ENCODE data around the gene GPR26. TPM values are rescaled to one million over a fixed set of nuclear protein-coding genes. Genes with fewer than 3 reads are reported as not detected.

The GPR26 gene
- total RNA-seq, 2 donors from 2014 or later, result not detected

DNA sequence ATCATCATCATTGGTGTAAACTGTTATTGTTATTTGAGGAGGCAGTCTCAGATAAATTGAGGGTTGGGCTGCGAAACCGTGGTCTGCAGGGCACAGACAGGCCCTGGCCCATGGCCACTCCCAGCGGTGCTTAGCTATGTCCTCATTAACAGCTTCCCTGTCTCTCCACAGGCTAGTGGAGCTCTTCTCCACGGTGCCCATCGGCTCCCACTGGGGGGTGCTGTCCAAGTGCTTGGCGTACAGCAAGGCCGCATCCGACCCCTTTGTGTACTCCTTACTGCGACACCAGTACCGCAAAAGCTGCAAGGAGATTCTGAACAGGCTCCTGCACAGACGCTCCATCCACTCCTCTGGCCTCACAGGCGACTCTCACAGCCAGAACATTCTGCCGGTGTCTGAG is 21.6 kb downstream of the GPR26 start:
- Histone ChIP-seq H3K4me3 (no peak overlapping the region), H3K36me3 (peaks cover 6% of the 10 kb centered on the region), H3K27me3 (replicated peaks; ENCODE audit: insufficient read depth) (no peaks in the 10 kb centered on the region), H3K4me1 (ENCODE audit: control insufficient read depth in 1 of 2, low read depth in 2 of 2) (no peaks in the 10 kb centered on the region), H3K9me3 (no peaks in the 10 kb centered on the region), H3K27ac (no peak overlapping the region)
- no peak for TF ChIP-seq CTCF (IDR thresholded peaks at IDR 0.05)
- DNase-seq (ENCODE audit: low spot score) (no peak), ATAC-seq (ENCODE audit: insufficient number of reproducible peaks, low FRiP score, low read depth) (no peak)

DNA sequence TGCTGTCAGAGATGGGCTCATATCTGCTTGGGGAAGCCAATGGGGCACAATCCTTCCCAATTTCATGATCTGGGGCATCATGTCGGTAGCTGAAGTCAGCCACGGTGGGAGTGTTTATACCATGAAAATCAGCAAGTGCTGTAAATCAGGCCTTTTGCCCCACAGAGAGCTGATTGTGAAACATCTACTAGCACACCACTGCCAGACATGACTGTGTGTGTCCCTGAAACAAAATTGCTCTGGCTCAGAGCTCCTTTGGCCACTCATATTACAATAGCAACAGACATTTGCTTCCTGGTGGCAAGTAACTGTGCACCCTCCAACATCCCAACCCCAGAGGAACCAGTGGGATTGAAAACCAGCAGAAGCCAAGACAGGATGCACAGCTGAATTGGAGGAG is 23.7 kb downstream of the GPR26 start:
- H3K27ac ChIP-seq, result no peak overlapping the region
- no peak overlapping the region for H3K4me3 ChIP-seq
- H3K9me3 ChIP-seq, result no peaks in the 10 kb centered on the region
- TF ChIP-seq CTCF (IDR thresholded peaks at IDR 0.05), result no peak
- H3K36me3 ChIP-seq, result peaks cover 6% of the 10 kb centered on the region
- ATAC-seq (ENCODE audit: insufficient number of reproducible peaks, low FRiP score, low read depth) (no peak), DNase-seq (ENCODE audit: low spot score) (no peak)
- H3K4me1 ChIP-seq (ENCODE audit: control insufficient read depth in 1 of 2, low read depth in 2 of 2), result no peaks in the 10 kb centered on the region
- no peaks in the 10 kb centered on the region for H3K27me3 ChIP-seq (replicated peaks; ENCODE audit: insufficient read depth)

DNA sequence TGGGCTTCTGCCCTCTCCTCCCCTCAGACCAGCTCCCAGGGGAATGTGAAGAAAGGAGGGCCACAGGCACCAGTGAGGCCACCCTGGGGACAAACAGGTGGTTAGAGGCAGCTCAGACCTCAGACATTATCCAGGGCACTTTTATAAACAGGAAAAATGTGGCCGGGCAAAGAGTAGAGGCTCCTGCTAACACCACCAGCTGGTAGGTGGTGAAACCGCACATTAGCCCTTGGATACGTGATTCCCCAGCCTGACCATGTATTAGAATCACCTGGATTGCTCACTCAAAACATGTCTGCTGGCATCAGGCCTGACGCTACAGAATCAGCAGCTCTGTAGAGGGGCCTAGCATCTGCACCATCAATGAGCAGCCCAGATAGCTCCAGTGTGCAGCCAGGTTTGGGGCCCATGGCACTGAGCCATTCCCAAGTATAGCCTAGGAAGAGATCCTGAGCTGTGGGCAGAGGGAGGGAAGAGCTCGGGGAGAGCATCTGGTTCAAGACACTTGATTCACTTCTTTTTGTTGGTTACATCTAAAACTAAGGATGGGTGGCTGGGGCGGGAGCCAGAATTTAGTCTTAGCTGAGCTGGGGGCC is 37.1 kb downstream of the GPR26 start:
- no peaks in the 10 kb centered on the region for H3K9me3 ChIP-seq
- no peak for TF ChIP-seq CTCF (IDR thresholded peaks at IDR 0.05)
- ATAC-seq (ENCODE audit: insufficient number of reproducible peaks, low FRiP score, low read depth), result no peak
- no peaks in the 10 kb centered on the region for H3K4me1 ChIP-seq (ENCODE audit: control insufficient read depth in 1 of 2, low read depth in 2 of 2)
- no peak overlapping the region for H3K27ac ChIP-seq
- H3K27me3 ChIP-seq (replicated peaks; ENCODE audit: insufficient read depth), result no peaks in the 10 kb centered on the region
- no peaks in the 10 kb centered on the region for H3K36me3 ChIP-seq
- no peak overlapping the region for H3K4me3 ChIP-seq
- no peak for DNase-seq (ENCODE audit: low spot score)

DNA sequence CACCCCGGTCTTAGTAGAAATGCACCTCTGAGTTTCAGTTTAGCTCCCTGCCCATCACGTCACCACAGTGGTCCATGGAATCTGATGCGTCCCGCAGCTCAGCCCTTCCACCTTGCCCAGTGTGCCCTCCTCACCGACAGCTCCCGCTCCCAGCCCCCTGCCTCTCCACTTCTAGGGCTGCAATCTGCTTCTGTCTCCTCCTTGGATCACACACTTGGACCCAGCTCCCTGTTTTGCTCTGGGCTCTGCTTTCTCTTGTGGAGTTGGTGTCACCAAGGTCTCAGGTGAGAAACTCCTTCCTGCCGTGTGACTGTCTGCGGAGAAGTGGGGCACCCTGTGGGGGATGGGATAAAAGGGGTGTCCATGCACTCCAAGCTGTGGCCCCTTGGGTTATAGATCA is 37.9 kb downstream of the GPR26 start:
- DNase-seq (ENCODE audit: low spot score) (no peak), ATAC-seq (ENCODE audit: insufficient number of reproducible peaks, low FRiP score, low read depth) (no peak)
- no peaks in the 10 kb centered on the region for H3K27me3 ChIP-seq (replicated peaks; ENCODE audit: insufficient read depth)
- H3K27ac ChIP-seq, result no peak overlapping the region
- H3K4me3 ChIP-seq, result no peak overlapping the region
- H3K9me3 ChIP-seq, result no peaks in the 10 kb centered on the region
- no peak for TF ChIP-seq CTCF (IDR thresholded peaks at IDR 0.05)
- no peaks in the 10 kb centered on the region for H3K36me3 ChIP-seq
- H3K4me1 ChIP-seq (ENCODE audit: control insufficient read depth in 1 of 2, low read depth in 2 of 2), result no peaks in the 10 kb centered on the region

- H3K27ac ChIP-seq, result no peak overlapping the region
- no peaks in the 10 kb centered on the region for H3K9me3 ChIP-seq
- no peak overlapping the region for H3K4me3 ChIP-seq
- no peaks in the 10 kb centered on the region for H3K27me3 ChIP-seq (replicated peaks; ENCODE audit: insufficient read depth)
- DNase-seq (ENCODE audit: low spot score) (no peak), ATAC-seq (ENCODE audit: insufficient number of reproducible peaks, low FRiP score, low read depth) (no peak)
- TF ChIP-seq CTCF (IDR thresholded peaks at IDR 0.05), result no peak
- no peaks in the 10 kb centered on the region for H3K36me3 ChIP-seq
- H3K4me1 ChIP-seq (ENCODE audit: control insufficient read depth in 1 of 2, low read depth in 2 of 2), result no peaks in the 10 kb centered on the region
Measured at GRCh38 chr10:123704812-123705211, 38.7 kb downstream of the GPR26 start.
